GM12878 (cell line): ENCODE measurements around the gene SYCE3. TPM values are rescaled to one million over a fixed set of nuclear protein-coding genes. Genes with fewer than 3 reads are reported as not detected.

Experiments used
- ATAC-seq: fragments of 200-7000 bp; cut with Tn5 transposase; 3 replicates; pipeline ENCODE4 v1.9.1; 2020; ENCODE audit warnings: mild to moderate bottlenecking, moderate library complexity
- BruUV-seq: library from RNA; stranded (reverse); fragments of 400-500 nt; replicated peaks from 2 replicates; lab custom pipeline; 2021; lab: Mats Ljungman, UMichigan
- CTCF ChIA-PET: fragments of 300-600 bp; sonication (Branson Sonifier 250); formaldehyde crosslinking; extraction: SDS; loops from one replicate; lab custom pipeline; 2021; ENCODE audit warnings: inconsistent platforms; lab: Yijun Ruan, JAX
- POLR2A ChIA-PET: fragments of 350-600 bp; formaldehyde crosslinking; extraction: SDS; loops from one replicate; lab custom pipeline; 2021; ENCODE audit warnings: inconsistent platforms; lab: Charles Lee
- RAD21 ChIA-PET: fragments of 300-600 bp; sonication (Branson Sonifier 250); formaldehyde crosslinking; loops from one replicate; lab custom pipeline; 2023; ENCODE audit warnings: antibody characterized with exemption; ENCODE audit not compliant: unreplicated experiment; lab: Charles Lee
- SMC1A ChIA-PET: fragments of 300-600 bp; sonication (Branson Sonifier 250); formaldehyde crosslinking; loops from one replicate; lab custom pipeline; 2023; ENCODE audit not compliant: unreplicated experiment, uncharacterized antibody; lab: Charles Lee
- DNase-seq: peaks from one replicate; pipeline ENCODE4 v3.0.0-alpha.2; 2011; ENCODE audit warnings: low read depth, low spot score
- FAIRE-seq: peaks from 3 replicates; lab custom pipeline; 2011; peaks lifted over from hg19 to GRCh38; lab: Jason Lieb, UNC
- H2AFZ ChIP-seq: 2 replicates; pipeline ENCODE4 v1.6.0; 2011; ENCODE audit warnings: low read depth, low read length, control low read depth; ENCODE audit not compliant: control insufficient read depth
- H3K27ac ChIP-seq: 2 replicates; pipeline ENCODE4 v1.5.1; 2011; ENCODE audit warnings: control low read depth; ENCODE audit not compliant: control insufficient read depth, insufficient read depth
- H3K27me3 ChIP-seq, 2 experiments: replicated peaks in 1 of 2; 2 replicates each; pipeline versions ENCODE4 v1.6.0 to v1.6.1; 2011; ENCODE audit warnings: low read length in 1 of 2; ENCODE audit not compliant: control insufficient read depth in 2 of 2, insufficient read depth in 2 of 2
- H3K36me3 ChIP-seq, 2 experiments: 2 replicates each; pipeline ENCODE4 v1.5.1; 2011; ENCODE audit warnings: low read length in 1 of 2; ENCODE audit not compliant: control insufficient read depth in 2 of 2, insufficient read depth in 2 of 2
- H3K4me1 ChIP-seq: 2 replicates; pipeline ENCODE4 v1.6.1; 2011; ENCODE audit warnings: mild to moderate bottlenecking, low read length, moderate library complexity, mixed read lengths; ENCODE audit not compliant: control insufficient read depth, insufficient read depth
- H3K4me2 ChIP-seq: 2 replicates; pipeline ENCODE4 v1.6.0; 2011; ENCODE audit warnings: control low read depth; ENCODE audit not compliant: control insufficient read depth, insufficient read depth
- H3K4me3 ChIP-seq: fragments of 200-600 bp; sonication (generic); 2 replicates; pipeline ENCODE4 v1.5.1; 2016
- H3K79me2 ChIP-seq: 2 replicates; pipeline ENCODE4 v1.6.0; 2011; ENCODE audit warnings: low read length; ENCODE audit not compliant: control insufficient read depth, insufficient read depth
- H3K9ac ChIP-seq: 2 replicates; pipeline ENCODE4 v1.8.0; 2011; ENCODE audit warnings: low read length, control low read depth, mixed read lengths; ENCODE audit not compliant: control insufficient read depth, insufficient read depth
- H3K9me3 ChIP-seq: replicated peaks from 3 replicates; pipeline ENCODE4 v1.5.1; 2011; ENCODE audit warnings: mild to moderate bottlenecking, low read length; ENCODE audit not compliant: control insufficient read depth, insufficient read depth
- H4K20me1 ChIP-seq: 2 replicates; pipeline ENCODE4 v1.6.0; 2011; ENCODE audit not compliant: control insufficient read depth, insufficient read depth
- ATF2 ChIP-seq: IDR thresholded peaks from 2 replicates; pipeline ENCODE4 v1.6.1; 2012; ENCODE audit warnings: low read length, inconsistent platforms
- ATF3 ChIP-seq: IDR thresholded peaks from 2 replicates; pipeline ENCODE4 v1.6.1; 2011; ENCODE audit warnings: low read depth, mild to moderate bottlenecking, low read length, moderate library complexity, borderline replicate concordance; ENCODE audit errors: extremely low read depth
- BHLHE40 ChIP-seq, 2 experiments: fragments of 450-650 bp in 1 of 2; IDR thresholded peaks; 2 replicates each; pipeline ENCODE4 v1.6.1; 2011 to 2017; ENCODE audit warnings: low read depth in 2 of 2, borderline replicate concordance in 1 of 2, improper control_type of control experiment in 1 of 2, low read length in 1 of 2, mild to moderate bottlenecking in 1 of 2
- CBX3 ChIP-seq: fragments of 200-600 bp; sonication (generic); IDR thresholded peaks from 2 replicates; pipeline ENCODE4 v1.6.1; 2016; ENCODE audit warnings: low read depth, borderline replicate concordance
- DPF2 ChIP-seq: fragments of 450-650 bp; IDR thresholded peaks from 2 replicates; pipeline ENCODE4 v1.6.1; 2017; ENCODE audit warnings: mild to moderate bottlenecking
- IRF4 ChIP-seq: IDR thresholded peaks from 2 replicates; pipeline ENCODE4 v1.6.1; 2011; ENCODE audit warnings: low read depth, low read length
- KLF5 ChIP-seq: fragments of 450-650 bp; IDR thresholded peaks from 2 replicates; pipeline ENCODE4 v1.6.1; 2014; ENCODE audit warnings: mild to moderate bottlenecking; ENCODE audit not compliant: partially characterized antibody
- PAX5 ChIP-seq: IDR thresholded peaks from 2 replicates; pipeline ENCODE4 v1.6.1; 2011; ENCODE audit warnings: low read depth, low read length, borderline replicate concordance
- POLR2AphosphoS2 ChIP-seq: IDR thresholded peaks from 2 replicates; pipeline ENCODE4 v1.6.1; 2011; ENCODE audit warnings: low read depth, mild to moderate bottlenecking, low read length, improper control_type of control experiment, moderate library complexity
- RAD51 ChIP-seq: fragments of 450-650 bp; IDR thresholded peaks from 2 replicates; pipeline ENCODE4 v1.6.1; 2016; ENCODE audit warnings: moderate library complexity, mild to moderate bottlenecking, inconsistent platforms
- RB1 ChIP-seq: fragments of 450-650 bp; formaldehyde crosslinking; IDR thresholded peaks from 2 replicates; pipeline ENCODE4 v1.6.1; 2017; ENCODE audit warnings: mild to moderate bottlenecking, borderline replicate concordance
- REST ChIP-seq: IDR thresholded peaks from 2 replicates; pipeline ENCODE4 v1.6.1; 2012; ENCODE audit warnings: mild to moderate bottlenecking, low read depth, low read length
- SUPT20H ChIP-seq: IDR thresholded peaks from 2 replicates; pipeline ENCODE4 v1.6.1; 2011; ENCODE audit warnings: low read depth, mild to moderate bottlenecking, low read length, moderate library complexity, borderline replicate concordance; ENCODE audit not compliant: control insufficient read depth
- SUZ12 ChIP-seq: fragments of 200-600 bp; sonication (generic); IDR thresholded peaks from one replicate; pipeline ENCODE4 v1.6.1; 2018; ENCODE audit warnings: antibody characterized with exemption, mild to moderate bottlenecking; ENCODE audit not compliant: unreplicated experiment
- TAF1 ChIP-seq: IDR thresholded peaks from 2 replicates; pipeline ENCODE4 v1.6.1; 2011; ENCODE audit warnings: mild to moderate bottlenecking, low read depth, low read length, borderline replicate concordance
- ZBTB33 ChIP-seq: fragments of 450-650 bp; IDR thresholded peaks from 2 replicates; pipeline ENCODE4 v1.6.1; 2017; ENCODE audit warnings: mild to moderate bottlenecking
- WGBS: methylation state at CpG from one replicate; pipeline ENCODE4 v1.1.6; 2016; ENCODE audit warnings: low lambda C conversion rate; ENCODE audit not compliant: insufficient replicate concordance, insufficient coverage; ENCODE audit errors: missing lambda C conversion rate; 5-methylcytosine and 5-hydroxymethylcytosine counted together
- in situ Hi-C: fragments of 300-500 bp; cut with MboI; formaldehyde crosslinking; loops from 9 replicates; pipeline ENCODE4 v1.14.3; 2018; ENCODE audit warnings: mixed read lengths
- intact Hi-C: fragments of 100-400 bp; cut with micrococcal nuclease; formaldehyde crosslinking; loops from one replicate; pipeline ENCODE4 v1.14.2; 2022; ENCODE audit not compliant: unreplicated experiment
- polyA plus RNA-seq, 11 experiments: library from polyadenylated mRNA; depleted of rRNA in 4 of 11; unstranded in 6 of 11; stranded (reverse) in 5 of 11; fragments of >200 nt; fragmentation: Nextera tagmentation in 4 of 11; fragmentation: Illumina TruSeq in 1 of 11; extraction: Ambion mirVana in 4 of 11; extraction: Trizol in 1 of 11; gene quantifications; 1 replicate in 1 of 11; 2 replicates in 10 of 11; pipeline versions ENCODE4 v1.2.1 to v1.2.3, GENCODE V29; 2011 to 2016; ENCODE audit warnings: inconsistent platforms in 2 of 11, missing spikeins in 2 of 11, low read depth in 1 of 11
- total RNA-seq, 4 experiments: library from RNA; depleted of rRNA in 3 of 4; stranded (reverse); fragments of >200 nt in 3 of 4; fragmentation: Illumina TruSeq in 1 of 4; extraction: Trizol in 1 of 4; gene quantifications; 2 replicates each; pipeline versions ENCODE4 v1.2.1 to v1.2.3, GENCODE V29; 2013 to 2021

Gene SYCE3
- total and polyA plus RNA-seq, 10 of the 15 experiments (the other 5 are each of a cell fraction or from before 2014, with no cell fraction given) = 0.38 to 0.91 (median 0.76) TPM; not detected in 4

- no peaks in the 10 kb centered on the region for H4K20me1 ChIP-seq
- H3K9me3 ChIP-seq = no peaks in the 10 kb centered on the region
- in situ Hi-C loops (no loop called here), intact Hi-C loops (no loop called here)
- SMC1A ChIA-PET = no interaction called here
- ATAC-seq (no peak), FAIRE-seq (no peak), DNase-seq (no peak)
- CTCF ChIA-PET = no interaction called here
- H3K4me3 ChIP-seq = no peak overlapping the region
- H3K79me2 ChIP-seq = peaks cover 16% of the 10 kb centered on the region
- no peak overlapping the region for H3K4me2 ChIP-seq
- H3K36me3 ChIP-seq = peaks cover 6 to 38% of the 10 kb centered on the region in 2 experiments; a peak in 3 of 4 replicates
- 92% methylated on average over 20 of the region's 20 CpGs for WGBS
- no peak overlapping the region for H3K9ac ChIP-seq
- no peak overlapping the region for H2AFZ ChIP-seq
- POLR2A ChIA-PET = interaction anchor here (0.5 kb wide), 1 partner anchor 26 kb away, joined by 3 read pairs; no protein-coding TSS in a partner anchor
- BruUV-seq = no TSS peak
- H3K27ac ChIP-seq = no peak overlapping the region
- H3K4me1 ChIP-seq = no peaks in the 10 kb centered on the region; the same call in 1 of the 2 replicates
- RAD21 ChIA-PET = interaction anchor here (1.3 kb wide), 1 partner anchor 8 kb away, joined by 3 read pairs; no protein-coding TSS in a partner anchor
- H3K27me3 ChIP-seq = no peaks in the 10 kb centered on the region
- TF ChIP-seq RB1 (no peak), DPF2 (no peak), ATF2 (no peak), CBX3 (no peak), TAF1 (no peak), PAX5 (no peak), KLF5 (no peak), ATF3 (no peak), SUPT20H (no peak), REST (no peak), IRF4 (no peak), RAD51 (no peak), BHLHE40 (IDR thresholded peaks at IDR 0.05; ENCODE audit: borderline replicate concordance in 1 of 2, low read depth in 2 of 2, low read length in 1 of 2) (no peak), ZBTB33 (no peak), SUZ12 (no peak), POLR2AphosphoS2 (no peak)
Measured at GRCh38 chr22:50517495-50518260, 45.0 kb downstream of the SYCE3 start.
